HS-27A (cell line): Measurements from ENCODE around the gene OR1N1.
A peak's percentile ranks its signal among the peaks of the same experiment; 100 is the strongest.
"Not testable (repeated sequence)": the region's sequence is repeated elsewhere in the genome, so short reads cannot be mapped to it uniquely, and the experiment has no call there.

ENCODE experiments used
- DNase-seq: peaks from one replicate; pipeline ENCODE4 v3.0.0-alpha.2; 2012; ENCODE audit warnings: low read depth, missing footprints

OR1N1 gene, protein sequence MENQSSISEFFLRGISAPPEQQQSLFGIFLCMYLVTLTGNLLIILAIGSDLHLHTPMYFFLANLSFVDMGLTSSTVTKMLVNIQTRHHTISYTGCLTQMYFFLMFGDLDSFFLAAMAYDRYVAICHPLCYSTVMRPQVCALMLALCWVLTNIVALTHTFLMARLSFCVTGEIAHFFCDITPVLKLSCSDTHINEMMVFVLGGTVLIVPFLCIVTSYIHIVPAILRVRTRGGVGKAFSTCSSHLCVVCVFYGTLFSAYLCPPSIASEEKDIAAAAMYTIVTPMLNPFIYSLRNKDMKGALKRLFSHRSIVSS

DNA sequence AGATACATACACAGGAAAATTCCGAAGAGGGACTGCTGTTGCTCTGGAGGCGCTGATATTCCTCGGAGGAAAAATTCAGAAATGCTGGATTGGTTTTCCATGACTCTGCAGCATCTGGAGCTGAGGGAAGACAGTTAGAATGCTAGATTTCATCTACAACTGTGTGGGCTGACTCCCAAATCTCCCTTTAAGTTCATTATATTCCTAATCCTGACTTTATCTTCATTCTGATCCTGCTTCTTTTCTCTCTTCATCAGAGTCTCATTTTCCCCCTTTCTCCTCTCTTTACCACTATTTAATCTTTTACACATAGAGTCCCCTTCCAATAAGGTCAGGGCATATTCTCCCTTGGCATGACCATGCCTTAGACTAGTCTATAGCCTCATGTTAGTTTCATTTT is at the start of gene OR1N1:
Gene OR1N1, minus strand, starts transcription at position 101 of the 400 bp plus-strand sequence. Its CDS starts 0 bp downstream, at position 101.
- no peak for DNase-seq

DNA sequence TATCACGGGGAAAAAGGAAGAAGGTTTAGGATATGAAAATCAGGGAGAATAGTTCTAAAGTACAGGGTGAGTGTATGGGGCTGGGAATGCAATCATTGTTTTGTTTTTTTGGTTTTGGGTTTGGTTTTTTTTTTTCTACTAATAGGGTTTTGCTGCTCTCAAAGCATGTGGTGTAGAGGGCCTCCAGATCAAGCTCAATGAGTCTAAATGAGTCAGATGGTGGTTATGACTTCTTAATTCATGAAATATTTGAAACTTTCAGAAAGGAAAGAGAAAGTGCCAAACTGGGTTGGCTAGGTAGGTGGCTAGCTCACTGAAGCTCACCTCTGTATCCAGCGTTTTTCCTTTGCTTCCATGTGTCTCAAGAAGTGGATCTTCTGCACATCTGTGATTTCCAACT is 45.4 kb upstream of the OR1N1 start:
- DNase-seq = no peak

DNA sequence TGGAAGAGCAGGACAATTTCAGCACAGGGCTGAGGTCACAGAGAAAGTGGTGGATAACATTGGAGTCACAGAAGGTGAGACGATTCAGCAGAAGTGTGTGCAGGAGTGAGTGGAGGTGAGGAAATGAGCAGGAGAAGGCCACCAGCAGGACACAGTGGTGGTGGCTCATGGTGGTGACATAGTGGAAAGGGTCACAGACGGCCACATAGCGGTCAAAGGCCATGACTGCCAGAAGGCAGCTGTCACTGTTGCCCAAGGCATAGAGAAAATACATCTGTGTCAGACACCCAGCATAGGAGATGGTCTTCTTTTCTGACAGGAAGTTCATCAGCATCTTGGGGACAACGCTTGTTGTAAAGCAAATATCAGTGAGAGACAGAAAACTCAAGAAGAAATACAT is 40.8 kb upstream of the OR1N1 start:
- no peak for DNase-seq

DNA sequence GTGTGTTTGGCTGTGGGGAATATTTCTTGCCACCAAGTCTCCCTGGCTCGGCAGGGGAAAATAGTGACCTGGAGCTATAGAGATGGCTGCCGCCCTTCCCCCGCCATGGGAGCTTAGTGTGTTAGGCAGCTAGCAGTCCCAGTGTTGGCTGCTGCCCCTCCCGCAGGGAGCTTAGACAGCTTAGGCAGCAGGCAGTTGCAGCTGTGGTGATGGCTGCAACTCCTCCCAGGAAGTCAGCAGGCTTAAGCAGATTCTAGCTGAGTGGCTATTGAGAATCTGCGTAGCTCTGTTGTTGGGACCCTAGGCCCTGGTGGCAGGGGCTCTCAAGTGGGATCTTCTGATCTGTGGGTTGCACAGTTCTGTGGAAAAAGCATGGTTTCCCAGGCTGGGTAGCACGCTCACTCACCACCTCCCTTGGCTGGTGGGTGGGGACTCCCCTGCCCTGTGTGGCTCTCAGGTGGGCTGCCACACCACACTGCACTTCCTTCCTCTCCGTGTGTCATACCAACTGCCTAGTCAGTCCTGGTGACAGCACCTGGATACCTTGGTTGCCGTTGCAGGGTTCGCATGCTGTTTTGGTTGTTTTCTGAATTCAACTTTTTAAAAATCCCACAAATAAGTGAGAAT is 35.2 kb upstream of the OR1N1 start:
- DNase-seq = no peak

DNA sequence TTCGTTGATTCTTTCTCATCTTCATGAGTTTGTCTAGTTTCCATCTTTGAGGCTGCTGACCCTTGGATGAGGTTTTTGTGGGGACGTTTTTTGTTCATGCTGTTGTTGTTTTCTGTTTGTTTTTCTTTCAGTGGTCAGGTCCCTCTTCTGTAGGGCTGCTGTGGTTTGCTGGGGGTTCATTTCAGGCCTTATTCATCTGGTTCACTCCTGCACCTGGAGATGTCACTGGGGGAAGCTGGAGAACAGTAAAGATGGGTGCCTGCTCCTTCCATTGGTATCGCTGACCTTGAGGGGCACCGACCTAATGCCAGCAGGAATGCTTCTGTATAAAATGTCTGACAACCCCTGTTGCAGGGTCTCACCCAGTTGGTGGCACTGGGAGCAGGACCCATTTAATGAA is 34.4 kb upstream of the OR1N1 start:
- DNase-seq = no peak

DNA sequence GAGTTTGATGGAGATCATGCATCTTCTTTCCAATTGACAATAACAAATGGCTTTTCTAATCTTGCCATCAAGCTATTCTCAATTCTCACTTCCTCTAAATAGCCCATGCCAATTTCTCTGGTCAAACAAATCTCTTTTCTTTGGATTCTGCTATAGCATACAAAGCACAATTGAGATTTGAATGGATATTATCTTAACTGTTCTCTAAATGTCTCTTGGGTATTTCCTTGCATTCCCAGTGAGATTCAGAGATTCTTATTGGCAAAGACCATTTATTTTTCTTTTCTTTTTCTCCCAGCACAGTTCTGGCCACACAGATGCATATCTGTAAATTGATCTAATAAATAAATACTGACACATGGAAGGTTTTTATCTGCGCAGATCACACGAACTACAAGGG is 25.7 kb upstream of the OR1N1 start, which contains the start of gene OR1N2:
Gene OR1N2, plus strand, starts transcription at position 301 of the 400 bp plus-strand sequence. CDS start 100 bp downstream, outside the sequence.
- no peak for DNase-seq

DNA sequence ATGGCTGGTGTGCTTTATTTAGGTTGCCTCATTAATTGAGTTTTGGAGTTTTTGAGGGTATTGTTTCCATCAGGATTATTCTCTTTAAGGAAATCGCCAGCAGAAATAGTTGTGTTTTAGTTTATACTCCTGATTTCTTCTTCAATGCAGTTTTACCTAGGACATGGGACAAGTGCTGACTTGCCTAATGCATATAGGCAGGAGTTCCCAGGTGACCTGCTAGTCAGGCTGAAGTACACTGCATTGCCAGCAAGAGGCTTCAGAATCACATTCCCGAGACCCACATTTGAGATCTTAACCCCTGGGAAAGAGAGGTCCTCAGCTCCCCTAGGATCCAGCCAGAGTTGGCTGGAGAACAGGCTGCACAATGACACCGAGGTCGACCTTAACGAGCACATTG is 24.3 kb upstream of the OR1N1 start:
- no peak for DNase-seq

DNA sequence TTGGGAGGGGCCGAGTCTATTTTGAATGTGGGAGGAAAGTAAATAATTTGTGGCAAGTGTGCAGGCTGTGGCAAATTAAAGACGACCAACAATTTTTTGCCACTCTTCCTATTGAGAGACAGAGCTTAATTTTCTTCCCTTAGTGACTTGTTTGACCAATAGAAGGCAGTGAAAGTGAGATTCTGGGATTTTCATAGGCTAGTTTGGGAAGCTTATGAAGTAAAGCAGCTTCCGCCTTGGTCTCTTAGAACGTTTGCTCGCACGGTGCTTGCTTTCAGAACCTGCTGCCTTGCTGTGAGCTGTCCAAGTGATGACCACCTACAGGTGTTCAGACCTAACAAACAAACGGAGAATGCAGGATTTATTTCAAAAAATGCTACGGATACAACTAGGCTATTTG is 19.1 kb upstream of the OR1N1 start:
- DNase-seq = no peak

DNA sequence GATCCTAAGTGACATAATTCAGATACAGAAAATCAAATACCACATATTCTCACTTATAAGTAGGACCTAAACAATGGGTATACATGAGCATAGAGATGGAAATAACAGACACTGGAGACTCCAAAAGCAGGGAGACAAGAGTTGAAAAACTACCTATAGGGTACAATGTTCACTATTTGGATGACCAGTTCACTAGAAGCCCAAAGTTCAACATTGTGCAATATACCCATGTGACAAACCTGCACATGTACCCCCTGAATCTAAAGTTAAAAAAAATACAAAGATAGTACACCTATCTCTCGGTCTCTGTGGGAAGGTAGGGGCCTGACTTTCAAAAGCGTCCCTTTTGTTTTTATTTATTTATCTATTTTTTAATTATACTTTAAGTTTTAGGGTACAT is 11.7 kb upstream of the OR1N1 start:
- DNase-seq = no peak

DNA sequence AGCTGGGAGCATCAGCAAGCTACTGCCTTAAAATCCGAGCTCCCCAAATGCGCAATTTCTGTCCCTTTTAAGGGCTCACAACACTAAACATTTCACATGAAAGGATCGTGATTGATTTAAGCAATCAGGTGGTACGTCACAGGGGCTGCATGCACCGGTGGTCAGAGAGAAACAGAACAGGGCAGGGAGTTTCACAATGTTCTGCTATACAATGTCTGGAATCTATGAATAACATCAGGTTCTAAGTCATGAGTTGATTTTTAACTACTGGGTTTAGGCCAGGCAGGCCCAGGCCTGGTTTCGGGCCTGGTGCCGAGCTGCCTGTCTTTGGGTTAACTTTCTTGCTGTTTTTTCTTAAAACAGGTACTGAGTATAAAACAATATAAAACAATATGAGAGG is 10.0 kb upstream of the OR1N1 start:
- DNase-seq = not testable (repeated sequence)

DNA sequence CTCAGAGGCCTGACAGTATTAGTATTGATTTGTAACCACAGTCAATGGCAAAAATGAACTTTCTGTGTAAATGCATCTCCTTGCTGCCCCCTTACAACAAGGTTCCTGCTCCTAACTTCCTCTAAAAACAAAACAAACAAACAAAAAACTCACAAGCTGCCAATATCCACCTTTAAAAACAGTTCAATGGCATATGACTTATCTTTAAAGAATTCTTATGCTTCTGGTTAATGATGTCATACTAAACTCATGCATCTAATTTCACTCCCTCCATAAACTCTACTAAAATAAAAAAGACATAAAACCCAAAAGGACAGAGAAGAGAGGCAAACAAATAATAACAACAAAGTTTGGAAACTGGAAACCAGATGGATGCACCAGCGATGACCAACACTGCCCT is 9.0 kb upstream of the OR1N1 start:
- no peak for DNase-seq

DNA sequence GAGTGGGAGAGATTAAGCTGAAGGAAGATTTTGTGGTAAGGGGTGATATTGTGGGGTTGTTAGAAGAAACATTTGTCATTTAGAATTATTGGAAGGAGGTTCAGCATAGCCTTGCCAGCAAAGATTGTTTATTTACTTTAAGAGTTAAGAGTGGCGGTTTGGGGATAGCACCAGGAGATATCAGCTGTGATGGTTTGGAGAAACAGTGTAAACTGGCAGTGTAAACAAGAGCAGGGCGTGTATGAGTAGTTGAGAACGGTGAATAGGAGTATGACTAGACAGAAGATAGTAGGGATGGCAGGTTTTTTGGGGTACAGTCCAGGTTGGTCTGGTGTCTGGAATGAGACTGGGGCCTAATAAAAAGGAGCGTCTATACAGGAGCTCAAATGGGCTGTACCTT is 4.1 kb upstream of the OR1N1 start:
- not testable (repeated sequence) for DNase-seq

DNA sequence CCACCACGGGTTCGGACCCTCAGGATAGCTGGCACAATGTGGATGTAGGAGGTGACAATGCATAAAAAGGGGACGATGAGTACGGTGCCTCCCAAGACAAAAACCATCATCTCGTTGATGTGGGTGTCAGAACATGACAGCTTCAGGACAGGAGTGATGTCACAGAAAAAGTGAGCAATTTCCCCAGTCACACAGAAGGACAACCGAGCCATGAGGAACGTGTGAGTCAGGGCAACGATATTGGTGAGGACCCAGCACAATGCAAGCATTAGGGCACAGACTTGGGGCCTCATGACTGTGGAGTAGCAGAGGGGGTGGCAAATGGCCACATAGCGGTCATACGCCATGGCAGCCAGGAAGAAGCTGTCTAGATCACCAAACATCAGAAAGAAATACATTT is 491 bp downstream of the OR1N1 start:
- no peak for DNase-seq

DNA sequence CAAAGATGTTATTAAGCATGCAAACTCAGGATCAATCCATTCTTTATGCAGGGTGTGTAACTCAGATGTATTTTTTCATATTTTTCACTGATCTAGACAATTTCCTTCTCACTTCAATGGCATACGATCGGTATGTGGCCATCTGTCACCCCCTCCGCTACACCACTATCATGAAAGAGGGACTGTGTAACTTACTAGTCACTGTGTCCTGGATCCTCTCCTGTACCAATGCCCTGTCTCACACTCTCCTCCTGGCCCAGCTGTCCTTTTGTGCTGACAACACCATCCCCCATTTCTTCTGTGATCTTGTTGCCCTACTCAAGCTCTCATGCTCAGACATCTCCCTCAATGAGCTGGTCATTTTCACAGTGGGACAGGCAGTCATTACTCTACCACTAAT is 7.7 kb downstream of the OR1N1 start:
- DNase-seq = no peak

DNA sequence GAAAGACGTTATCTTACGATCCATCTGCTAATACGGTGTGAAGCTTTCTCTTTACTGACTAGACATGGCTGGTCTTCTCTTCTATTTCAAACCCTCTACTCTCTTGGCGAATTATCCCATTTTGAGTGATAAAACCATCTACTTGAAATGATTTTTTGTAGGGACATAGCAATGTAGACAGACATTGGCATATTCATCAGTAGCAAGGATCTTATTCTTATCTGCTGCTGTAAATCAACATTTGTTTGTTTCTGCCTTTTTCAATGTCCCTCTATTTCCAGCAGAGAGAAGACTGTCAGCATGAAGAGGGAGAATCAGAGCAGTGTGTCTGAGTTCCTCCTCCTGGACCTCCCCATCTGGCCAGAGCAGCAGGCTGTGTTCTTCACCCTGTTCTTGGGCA is 8.3 kb downstream of the OR1N1 start, which contains the start of gene OR1J4:
Gene OR1J4, plus strand, starts transcription at position 301 of the 400 bp plus-strand sequence. Its CDS starts 0 bp downstream, at position 301.
- DNase-seq = no peak

DNA sequence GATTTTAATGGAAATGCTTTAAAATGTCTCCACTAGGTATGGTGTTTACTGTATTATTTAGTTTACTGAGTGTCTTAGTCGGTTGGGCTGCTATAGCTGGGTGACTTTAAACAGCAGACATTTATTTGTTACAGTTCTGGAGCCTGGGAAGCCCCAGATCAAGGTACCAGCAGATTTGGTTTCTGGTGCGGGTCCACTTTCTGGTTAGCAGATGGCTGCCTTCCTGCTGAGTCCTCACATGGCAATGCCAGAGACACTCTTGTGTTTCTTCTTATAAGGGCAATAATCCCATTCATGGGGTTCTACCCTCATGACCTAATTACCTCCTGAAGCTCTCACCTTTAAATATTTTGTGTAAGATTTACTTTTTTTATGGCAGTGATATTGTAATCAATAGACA is 8.9 kb downstream of the OR1N1 start:
- no peak for DNase-seq

DNA sequence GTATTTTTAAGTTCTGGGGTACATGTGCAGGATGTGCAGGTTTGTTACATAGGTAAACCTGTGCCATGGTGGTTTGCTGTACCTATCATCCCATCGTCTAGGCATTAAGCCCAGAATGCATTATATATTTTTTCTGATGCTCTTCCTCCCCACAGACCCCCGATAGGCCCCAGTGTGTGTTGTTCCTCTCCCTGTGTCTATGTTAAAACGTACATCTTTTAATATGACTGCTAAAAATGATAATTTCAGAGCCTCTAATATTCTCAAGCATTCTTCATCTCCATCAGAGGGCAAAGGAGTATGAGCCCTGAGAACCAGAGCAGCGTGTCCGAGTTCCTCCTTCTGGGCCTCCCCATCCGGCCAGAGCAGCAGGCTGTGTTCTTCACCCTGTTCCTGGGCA is 16.6 kb downstream of the OR1N1 start, which contains the start of gene OR1J2:
Gene OR1J2, plus strand, starts transcription at position 301 of the 400 bp plus-strand sequence. Its CDS starts 0 bp downstream, at position 301.
- DNase-seq = no peak

DNA sequence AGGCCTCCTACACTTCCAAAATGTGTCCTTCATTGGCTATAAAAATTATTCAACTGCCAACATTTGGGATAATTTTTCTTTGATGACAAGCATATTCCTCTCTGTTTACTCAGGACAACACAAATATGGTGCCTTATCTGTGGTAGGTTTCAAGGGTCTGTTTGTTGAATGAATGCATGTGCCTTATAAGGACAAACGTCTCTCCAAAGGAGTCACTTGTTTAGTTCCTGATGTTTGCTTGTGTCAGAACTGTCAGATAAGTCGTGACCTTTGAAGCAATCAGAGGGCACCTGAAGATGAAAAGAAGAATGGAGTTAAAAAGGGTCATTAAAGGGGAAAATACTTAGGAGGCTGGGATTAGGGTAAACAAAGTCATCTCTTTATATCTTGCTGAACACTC is 20.1 kb downstream of the OR1N1 start:
- DNase-seq = no peak

DNA sequence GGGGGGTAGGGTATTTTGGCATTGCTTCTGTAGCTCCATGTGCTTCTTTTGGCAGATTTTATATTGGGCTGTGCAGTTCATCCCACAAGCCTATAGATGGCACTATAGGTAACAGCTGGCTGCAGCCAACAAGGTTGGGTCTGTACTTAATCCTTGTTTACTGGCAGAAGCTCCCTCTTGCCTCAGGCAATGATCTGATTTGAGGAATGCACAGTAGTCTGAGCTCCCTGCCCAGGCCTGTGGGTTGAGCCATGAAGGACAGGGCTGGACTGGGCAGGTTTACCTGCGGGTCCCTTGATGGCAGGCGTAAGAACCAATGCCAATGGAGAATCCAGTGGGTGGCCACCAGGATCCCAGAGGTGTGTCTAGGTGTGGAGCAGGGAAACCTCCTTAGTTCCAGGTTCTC is 28.2 kb downstream of the OR1N1 start:
- DNase-seq = peak; percentile 4

DNA sequence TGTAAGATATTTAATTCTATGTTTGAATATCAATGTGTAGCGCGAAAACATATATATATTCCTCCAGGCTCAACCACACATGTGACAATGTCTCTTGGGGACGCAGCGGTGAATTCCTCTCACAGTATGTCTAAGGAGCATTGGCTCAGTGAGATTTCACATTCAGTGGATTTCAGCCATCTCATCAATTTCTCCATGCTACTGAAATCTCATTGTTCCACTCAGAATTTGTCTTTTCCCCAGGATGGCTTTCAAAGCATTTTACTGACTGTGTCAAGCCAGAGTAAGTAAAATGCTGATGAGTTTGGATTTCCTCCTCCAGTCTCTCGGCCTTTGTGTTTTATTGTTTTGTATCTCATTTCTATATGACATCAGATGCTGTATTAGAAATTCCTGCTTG is 48.0 kb downstream of the OR1N1 start:
- no peak for DNase-seq

DNA sequence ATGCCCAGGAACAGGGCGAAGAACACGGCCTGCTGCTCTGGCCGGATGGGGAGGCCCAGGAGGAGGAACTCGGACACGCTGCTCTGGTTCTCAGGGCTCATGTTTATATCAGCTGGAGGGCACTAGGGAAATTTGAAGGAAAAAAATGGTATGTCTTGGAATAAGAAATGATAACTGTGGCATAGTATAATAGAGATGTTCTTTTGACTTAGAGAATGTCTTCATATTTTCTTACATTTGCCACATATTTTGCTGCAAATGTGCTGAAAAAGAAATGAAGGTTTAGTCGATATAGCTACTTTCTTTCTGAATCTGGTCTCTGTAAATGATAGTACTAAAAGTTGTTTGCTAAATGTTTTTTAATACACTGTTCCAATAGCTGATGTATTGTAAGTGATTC is 49.3 kb downstream of the OR1N1 start, which contains the start of gene OR1J1:
Gene OR1J1, minus strand, starts transcription at position 101 of the 400 bp plus-strand sequence. Its CDS starts 0 bp downstream, at position 101.
- no peak for DNase-seq

DNA sequence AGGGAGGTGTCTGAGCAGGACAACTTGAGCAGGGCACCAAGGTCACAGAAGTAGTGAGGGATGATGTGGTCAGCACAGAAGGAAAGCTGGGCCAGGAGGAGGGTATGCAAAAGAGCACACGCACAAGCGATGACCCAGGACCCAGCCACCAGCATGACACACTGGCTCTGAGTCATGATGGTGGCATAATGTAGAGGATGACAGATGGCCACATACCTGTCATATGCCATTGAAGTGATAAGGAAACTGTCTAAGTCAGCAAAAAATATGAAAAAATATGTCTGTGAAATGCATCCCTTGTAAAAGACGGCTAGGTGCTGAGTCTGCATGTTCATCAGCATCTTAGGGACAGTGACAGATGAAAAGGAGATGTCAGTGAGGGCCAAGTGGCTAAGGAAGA is 49.7 kb downstream of the OR1N1 start:
- DNase-seq = no peak
